Ishikawa (cell line): ENCODE results near the gene NFATC1.

ENCODE experiments used
- CEBPB ChIP-seq: IDR thresholded peaks from 2 replicates; pipeline ENCODE4 v1.6.1; 2012
- CREB1 ChIP-seq: IDR thresholded peaks from 2 replicates; pipeline ENCODE4 v1.6.1; 2012; ENCODE audit warnings: low read depth
- EGR1 ChIP-seq: IDR thresholded peaks from 2 replicates; pipeline ENCODE4 v1.6.1; 2012
- EP300 ChIP-seq: IDR thresholded peaks from 2 replicates; pipeline ENCODE4 v1.6.1; 2012; ENCODE audit warnings: borderline replicate concordance
- FOXM1 ChIP-seq: IDR thresholded peaks from 2 replicates; pipeline ENCODE4 v1.6.1; 2012; ENCODE audit warnings: low read depth, borderline replicate concordance
- NFIC ChIP-seq: IDR thresholded peaks from 2 replicates; pipeline ENCODE4 v1.6.1; 2012
- RAD21 ChIP-seq: IDR thresholded peaks from 2 replicates; pipeline ENCODE4 v1.6.1; 2012; ENCODE audit warnings: low read depth
- TAF1 ChIP-seq: IDR thresholded peaks from 2 replicates; pipeline ENCODE4 v1.6.1; 2012; ENCODE audit warnings: low read depth, mild to moderate bottlenecking
- TCF12 ChIP-seq: IDR thresholded peaks from 2 replicates; pipeline ENCODE4 v1.6.1; 2012; ENCODE audit warnings: low read depth
- TEAD4 ChIP-seq: IDR thresholded peaks from 2 replicates; pipeline ENCODE4 v1.6.1; 2012
- YY1 ChIP-seq: IDR thresholded peaks from 2 replicates; pipeline ENCODE4 v1.6.1; 2012; ENCODE audit warnings: low read depth
- ZBTB7A ChIP-seq: IDR thresholded peaks from 2 replicates; pipeline ENCODE4 v1.6.1; 2012; ENCODE audit warnings: low read depth
- TF ChIP-seq, protein P1 (sequence below): IDR thresholded peaks from 2 replicates; pipeline ENCODE4 v1.6.1; 2012
- TF ChIP-seq, protein P2 (sequence below): IDR thresholded peaks from 2 replicates; pipeline ENCODE4 v1.6.1; 2012; ENCODE audit warnings: low read depth, mild to moderate bottlenecking
- TF ChIP-seq, protein P3 (sequence below): IDR thresholded peaks from 2 replicates; pipeline ENCODE4 v1.6.1; 2012

NFATC1 gene

DNA sequence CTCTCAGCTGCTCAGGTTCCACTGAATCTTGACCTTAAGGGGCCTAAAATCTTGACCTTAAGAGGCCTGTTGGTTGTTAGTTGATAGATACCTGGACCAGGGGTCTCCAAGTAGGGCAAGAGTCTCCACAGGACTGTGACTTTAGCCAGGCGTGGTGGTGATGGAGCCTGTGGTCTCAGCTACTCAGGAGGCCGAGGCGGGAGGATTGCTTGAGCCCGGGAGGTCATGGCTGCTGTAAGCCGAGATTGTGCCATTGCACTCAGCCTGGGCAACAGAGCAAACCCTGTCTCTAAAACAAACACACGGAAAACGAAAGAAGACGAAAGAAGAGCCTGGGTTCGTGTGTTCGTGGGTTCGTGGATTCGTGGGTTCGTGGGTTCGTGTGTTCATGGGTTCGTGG, 163.7 kb downstream of the NFATC1 start:
- TF ChIP-seq NFIC (no peak), TAF1 (no peak), FOXM1 (no peak), RAD21 (no peak), EGR1 (no peak), TEAD4 (no peak), CEBPB (no peak), TCF12 (no peak), ZBTB7A (no peak), YY1 (no peak), EP300 (no peak), CREB1 (no peak)
- TF ChIP-seq, protein P1, sequence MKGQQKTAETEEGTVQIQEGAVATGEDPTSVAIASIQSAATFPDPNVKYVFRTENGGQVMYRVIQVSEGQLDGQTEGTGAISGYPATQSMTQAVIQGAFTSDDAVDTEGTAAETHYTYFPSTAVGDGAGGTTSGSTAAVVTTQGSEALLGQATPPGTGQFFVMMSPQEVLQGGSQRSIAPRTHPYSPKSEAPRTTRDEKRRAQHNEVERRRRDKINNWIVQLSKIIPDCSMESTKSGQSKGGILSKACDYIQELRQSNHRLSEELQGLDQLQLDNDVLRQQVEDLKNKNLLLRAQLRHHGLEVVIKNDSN: no peak
- TF ChIP-seq, protein P2, sequence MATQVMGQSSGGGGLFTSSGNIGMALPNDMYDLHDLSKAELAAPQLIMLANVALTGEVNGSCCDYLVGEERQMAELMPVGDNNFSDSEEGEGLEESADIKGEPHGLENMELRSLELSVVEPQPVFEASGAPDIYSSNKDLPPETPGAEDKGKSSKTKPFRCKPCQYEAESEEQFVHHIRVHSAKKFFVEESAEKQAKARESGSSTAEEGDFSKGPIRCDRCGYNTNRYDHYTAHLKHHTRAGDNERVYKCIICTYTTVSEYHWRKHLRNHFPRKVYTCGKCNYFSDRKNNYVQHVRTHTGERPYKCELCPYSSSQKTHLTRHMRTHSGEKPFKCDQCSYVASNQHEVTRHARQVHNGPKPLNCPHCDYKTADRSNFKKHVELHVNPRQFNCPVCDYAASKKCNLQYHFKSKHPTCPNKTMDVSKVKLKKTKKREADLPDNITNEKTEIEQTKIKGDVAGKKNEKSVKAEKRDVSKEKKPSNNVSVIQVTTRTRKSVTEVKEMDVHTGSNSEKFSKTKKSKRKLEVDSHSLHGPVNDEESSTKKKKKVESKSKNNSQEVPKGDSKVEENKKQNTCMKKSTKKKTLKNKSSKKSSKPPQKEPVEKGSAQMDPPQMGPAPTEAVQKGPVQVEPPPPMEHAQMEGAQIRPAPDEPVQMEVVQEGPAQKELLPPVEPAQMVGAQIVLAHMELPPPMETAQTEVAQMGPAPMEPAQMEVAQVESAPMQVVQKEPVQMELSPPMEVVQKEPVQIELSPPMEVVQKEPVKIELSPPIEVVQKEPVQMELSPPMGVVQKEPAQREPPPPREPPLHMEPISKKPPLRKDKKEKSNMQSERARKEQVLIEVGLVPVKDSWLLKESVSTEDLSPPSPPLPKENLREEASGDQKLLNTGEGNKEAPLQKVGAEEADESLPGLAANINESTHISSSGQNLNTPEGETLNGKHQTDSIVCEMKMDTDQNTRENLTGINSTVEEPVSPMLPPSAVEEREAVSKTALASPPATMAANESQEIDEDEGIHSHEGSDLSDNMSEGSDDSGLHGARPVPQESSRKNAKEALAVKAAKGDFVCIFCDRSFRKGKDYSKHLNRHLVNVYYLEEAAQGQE: no peak
- TF ChIP-seq, protein P3, sequence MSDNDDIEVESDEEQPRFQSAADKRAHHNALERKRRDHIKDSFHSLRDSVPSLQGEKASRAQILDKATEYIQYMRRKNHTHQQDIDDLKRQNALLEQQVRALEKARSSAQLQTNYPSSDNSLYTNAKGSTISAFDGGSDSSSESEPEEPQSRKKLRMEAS: no peak

DNA sequence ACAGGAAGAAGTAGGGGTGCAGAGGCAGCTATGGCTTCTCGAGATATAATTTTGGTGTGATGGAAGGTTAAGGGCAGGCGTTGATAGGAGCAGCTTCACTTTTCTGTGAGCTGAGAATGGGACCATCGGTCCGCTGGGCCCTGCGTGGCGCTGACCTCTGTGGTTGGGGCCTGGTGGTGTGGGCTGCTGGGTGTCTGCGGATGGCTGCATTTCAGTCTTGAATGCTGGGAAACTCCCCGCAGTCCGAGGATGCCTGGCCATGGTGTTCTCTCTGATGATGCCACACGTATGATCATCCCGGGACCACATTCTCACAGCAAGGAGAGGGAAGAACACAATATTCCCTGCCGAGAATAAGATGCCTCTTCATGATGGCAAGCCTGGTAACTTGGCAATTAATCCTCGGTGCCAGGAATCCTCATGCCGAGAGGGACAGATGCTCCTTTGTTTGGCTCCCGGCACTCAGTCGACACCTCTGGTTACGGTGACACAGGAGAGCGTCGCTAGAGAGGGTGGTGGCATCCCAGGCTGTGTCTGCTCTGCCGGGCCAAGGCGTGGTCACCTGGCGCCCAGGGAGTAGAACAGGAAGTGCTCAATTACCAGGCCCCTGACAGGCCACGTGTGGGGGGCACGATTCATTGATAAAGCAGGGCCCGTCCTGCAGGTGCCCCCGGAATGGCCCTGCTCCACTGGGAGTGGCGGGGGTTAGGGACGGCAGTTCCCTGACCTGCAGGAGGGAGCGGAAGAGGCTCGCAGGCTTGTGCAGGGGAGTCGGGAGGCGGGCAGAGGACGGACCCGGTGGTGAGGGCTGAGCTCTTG, 164.5 kb downstream of the NFATC1 start:
- no peak for TF ChIP-seq TAF1
- no peak for TF ChIP-seq EGR1
- no peak for TF ChIP-seq YY1
- no peak for TF ChIP-seq FOXM1
- TF ChIP-seq TEAD4: no peak
- no peak for TF ChIP-seq TCF12
- no peak for TF ChIP-seq NFIC
- TF ChIP-seq, protein P1: no peak
- TF ChIP-seq ZBTB7A: no peak
- no peak for TF ChIP-seq CEBPB
- TF ChIP-seq EP300: no peak
- no peak for TF ChIP-seq RAD21
- TF ChIP-seq, protein P2: no peak
- no peak for TF ChIP-seq CREB1
- TF ChIP-seq, protein P3: no peak

DNA sequence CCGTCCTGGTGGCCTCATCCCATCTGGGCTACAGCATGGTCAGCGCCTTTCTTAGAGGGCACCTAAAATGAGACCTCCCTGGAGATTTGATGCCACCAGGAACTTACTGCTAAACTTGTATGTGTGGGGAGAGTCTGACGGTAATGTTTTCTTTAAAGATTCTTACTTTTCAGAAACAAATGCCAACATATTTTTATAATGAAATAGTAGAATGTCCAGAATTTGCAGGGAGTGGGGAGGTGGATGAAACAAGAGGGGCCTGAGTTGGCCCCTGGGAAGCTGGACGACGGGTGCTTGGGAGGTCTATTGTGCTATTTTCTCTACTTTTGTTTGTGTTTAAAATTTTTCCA, 165.1 kb downstream of the NFATC1 start:
- TF ChIP-seq, protein P2: no peak
- no peak for TF ChIP-seq ZBTB7A
- TF ChIP-seq TCF12: no peak
- TF ChIP-seq TEAD4: no peak
- TF ChIP-seq NFIC: no peak
- no peak for TF ChIP-seq CEBPB
- TF ChIP-seq TAF1: no peak
- no peak for TF ChIP-seq YY1
- no peak for TF ChIP-seq EP300
- TF ChIP-seq FOXM1: no peak
- no peak for TF ChIP-seq RAD21
- TF ChIP-seq, protein P3: no peak
- TF ChIP-seq, protein P1: no peak
- no peak for TF ChIP-seq CREB1
- no peak for TF ChIP-seq EGR1
